WTC11 (cell line): ENCODE measurements around the gene MAP4K4. TPM values are rescaled to one million over a fixed set of nuclear protein-coding genes. Genes with fewer than 3 reads are reported as not detected.

Source experiments
- ATAC-seq: fragments of 200-7000 bp; cut with Tn5 transposase; 2 replicates; pipeline ENCODE4 v1.10.0; 2021; ENCODE audit warnings: mild to moderate bottlenecking, moderate library complexity
- CTCF ChIA-PET: fragments of 300-600 bp; sonication (Branson Sonifier 250); formaldehyde crosslinking; loops from one replicate; lab custom pipeline; 2021; ENCODE audit warnings: antibody characterized with exemption; lab: Charles Lee
- POLR2A ChIA-PET: fragments of 350-600 bp; sonication (Branson Sonifier 250); formaldehyde crosslinking; loops from one replicate; lab custom pipeline; 2021; ENCODE audit warnings: antibody characterized with exemption; lab: Charles Lee
- DNase-seq: peaks from one replicate; pipeline ENCODE4 v3.0.0; 2021; ENCODE audit warnings: low spot score
- H3K27ac Mint-ChIP-seq: 2 replicates; pipeline ENCODE4 v1.8.0; 2021; ENCODE audit warnings: mixed read lengths
- H3K27me3 Mint-ChIP-seq: 2 replicates; pipeline ENCODE4 v1.8.0; 2021; ENCODE audit warnings: low read depth, mild to moderate bottlenecking, moderate library complexity, mixed read lengths
- H3K36me3 Mint-ChIP-seq: 2 replicates; pipeline ENCODE4 v1.8.0; 2021; ENCODE audit warnings: mixed read lengths
- H3K4me1 Mint-ChIP-seq: 2 replicates; pipeline ENCODE4 v1.8.0; 2022; ENCODE audit warnings: mixed read lengths
- H3K4me3 Mint-ChIP-seq: 2 replicates; pipeline ENCODE4 v1.8.0; 2021; ENCODE audit warnings: mild to moderate bottlenecking, moderate library complexity, mixed read lengths
- H3K9me3 Mint-ChIP-seq: 2 replicates; pipeline ENCODE4 v1.8.0; 2021; ENCODE audit warnings: mixed read lengths
- ATF1 ChIP-seq: sonication (generic); formaldehyde crosslinking; IDR thresholded peaks from 2 replicates; pipeline ENCODE4 v1.8.1; 2023; ENCODE audit warnings: mild to moderate bottlenecking, moderate library complexity, missing genetic modification reagents
- CREB1 ChIP-seq: sonication (generic); formaldehyde crosslinking; IDR thresholded peaks from 2 replicates; pipeline ENCODE4 v1.8.0; 2023; ENCODE audit warnings: mild to moderate bottlenecking, missing genetic modification reagents
- ELF4 ChIP-seq: sonication (generic); formaldehyde crosslinking; IDR thresholded peaks from 2 replicates; pipeline ENCODE4 v1.8.1; 2022; ENCODE audit warnings: low read depth, mild to moderate bottlenecking, moderate library complexity, missing genetic modification reagents
- EMX1 ChIP-seq: fragments of 250-450 bp; sonication (Bioruptor Pico); IDR thresholded peaks from 2 replicates; pipeline ENCODE4 v1.8.0; 2021; ENCODE audit warnings: mild to moderate bottlenecking
- ETV6 ChIP-seq: sonication (generic); formaldehyde crosslinking; IDR thresholded peaks from 2 replicates; pipeline ENCODE4 v1.8.1; 2022; ENCODE audit warnings: mild to moderate bottlenecking, missing genetic modification reagents
- FOXK1 ChIP-seq: sonication (generic); formaldehyde crosslinking; IDR thresholded peaks from 2 replicates; pipeline ENCODE4 v1.8.0; 2022; ENCODE audit warnings: mild to moderate bottlenecking, moderate library complexity, missing genetic modification reagents
- JUN ChIP-seq: sonication (generic); formaldehyde crosslinking; IDR thresholded peaks from 2 replicates; pipeline ENCODE4 v1.8.0; 2023; ENCODE audit warnings: mild to moderate bottlenecking, missing genetic modification reagents
- NFATC4 ChIP-seq: fragments of 250-450 bp; sonication (Bioruptor Pico); IDR thresholded peaks from 2 replicates; pipeline ENCODE4 v1.9.0; 2021; ENCODE audit warnings: mild to moderate bottlenecking
- NFE2L1 ChIP-seq: sonication (generic); formaldehyde crosslinking; IDR thresholded peaks from 2 replicates; pipeline ENCODE4 v1.8.1; 2023; ENCODE audit warnings: missing genetic modification reagents
- SMAD4 ChIP-seq: sonication (generic); formaldehyde crosslinking; IDR thresholded peaks from 2 replicates; pipeline ENCODE4 v1.8.0; 2022; ENCODE audit warnings: mild to moderate bottlenecking, missing genetic modification reagents
- TEAD4 ChIP-seq: sonication (generic); formaldehyde crosslinking; IDR thresholded peaks from 2 replicates; pipeline ENCODE4 v1.8.0; 2022; ENCODE audit warnings: mild to moderate bottlenecking, missing genetic modification reagents
- ZNF138 ChIP-seq: sonication (generic); formaldehyde crosslinking; conservative IDR thresholded peaks from 2 replicates; pipeline ENCODE4 v1.8.1; 2022; ENCODE audit warnings: mild to moderate bottlenecking, moderate library complexity, missing genetic modification reagents
- ZNF671 ChIP-seq: fragments of 250-450 bp; sonication (Bioruptor Pico); IDR thresholded peaks from 2 replicates; pipeline ENCODE4 v1.8.0; 2021; ENCODE audit warnings: mild to moderate bottlenecking
- total RNA-seq: library from RNA; stranded (reverse); gene quantifications from 3 replicates; pipeline ENCODE4 v1.2.3, GENCODE V29; 2021
- TF ChIP-seq, protein P1 (sequence below): sonication (generic); formaldehyde crosslinking; IDR thresholded peaks from 2 replicates; pipeline ENCODE4 v1.8.1; 2022; ENCODE audit warnings: mild to moderate bottlenecking, missing genetic modification reagents, moderate library complexity, borderline replicate concordance
- TF ChIP-seq, protein P2 (sequence below): fragments of 250-450 bp; sonication (Bioruptor Pico); IDR thresholded peaks from 2 replicates; pipeline ENCODE4 v1.9.0; 2021; ENCODE audit warnings: mild to moderate bottlenecking
- TF ChIP-seq, protein P3 (sequence below): sonication (generic); formaldehyde crosslinking; IDR thresholded peaks from 2 replicates; pipeline ENCODE4 v1.8.0; 2022; ENCODE audit warnings: mild to moderate bottlenecking, missing genetic modification reagents
- TF ChIP-seq, protein P4 (sequence below): sonication (generic); formaldehyde crosslinking; IDR thresholded peaks from 2 replicates; pipeline ENCODE4 v1.8.0; 2022; ENCODE audit warnings: mild to moderate bottlenecking, missing genetic modification reagents
- TF ChIP-seq, protein P5 (sequence below): sonication (generic); formaldehyde crosslinking; IDR thresholded peaks from 2 replicates; pipeline ENCODE4 v1.8.0; 2023; ENCODE audit warnings: mild to moderate bottlenecking, missing genetic modification reagents
- TF ChIP-seq, protein P6 (sequence below): sonication (generic); formaldehyde crosslinking; IDR thresholded peaks from 2 replicates; pipeline ENCODE4 v1.8.1; 2023; ENCODE audit warnings: mild to moderate bottlenecking, missing genetic modification reagents, moderate library complexity
- TF ChIP-seq, protein P7 (sequence below): sonication (generic); formaldehyde crosslinking; IDR thresholded peaks from 2 replicates; pipeline ENCODE4 v1.8.0; 2023; ENCODE audit warnings: missing genetic modification reagents, mild to moderate bottlenecking, borderline replicate concordance

Gene MAP4K4
- total RNA-seq, 1 experiment from 2014 or later, result 112 TPM

DNA sequence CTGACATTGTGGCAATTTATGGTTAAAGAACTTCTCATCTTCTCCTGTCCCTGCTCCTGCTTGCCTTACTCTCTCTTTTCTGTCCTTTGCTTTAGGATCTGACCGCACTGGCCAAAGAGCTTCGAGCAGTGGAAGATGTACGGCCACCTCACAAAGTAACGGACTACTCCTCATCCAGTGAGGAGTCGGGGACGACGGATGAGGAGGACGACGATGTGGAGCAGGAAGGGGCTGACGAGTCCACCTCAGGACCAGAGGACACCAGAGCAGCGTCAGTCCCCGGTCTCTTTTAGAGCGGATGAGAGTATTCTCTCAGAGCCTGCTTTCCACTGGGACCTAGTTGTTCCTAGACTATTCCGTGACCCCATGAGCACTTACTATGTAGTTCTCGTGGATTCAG is 172.0 kb downstream of the MAP4K4 start:
- peaks cover 24% of the 10 kb centered on the region for H3K4me1 Mint-ChIP-seq

DNA sequence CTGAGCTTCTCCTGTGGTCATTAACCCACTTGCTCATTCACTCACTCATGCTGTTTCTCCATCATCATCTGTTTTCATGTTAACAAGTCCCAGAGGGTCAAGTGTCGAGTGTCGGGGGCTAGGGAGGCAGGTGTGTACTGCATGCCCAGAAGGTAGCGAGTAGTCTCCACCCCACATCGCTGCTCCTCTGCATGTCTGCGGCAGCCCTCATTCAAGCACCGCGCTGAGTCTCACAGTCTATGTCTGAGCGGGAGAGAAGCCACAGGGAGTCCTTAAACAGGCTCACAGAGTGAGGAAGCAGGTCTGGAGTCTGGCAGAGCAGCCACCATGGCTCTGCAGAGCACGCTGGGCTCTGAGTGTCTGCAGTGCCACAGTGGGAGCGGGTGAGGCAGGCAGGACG is 172.9 kb downstream of the MAP4K4 start:
- H3K36me3 Mint-ChIP-seq, result peaks cover 78% of the 10 kb centered on the region
- DNase-seq (no peak), ATAC-seq (peak; percentile 73)
- H3K4me3 Mint-ChIP-seq, result no peak overlapping the region
- H3K27ac Mint-ChIP-seq, result peak overlapping the region; percentile 7; the same call in 1 of the 2 replicates
- H3K27me3 Mint-ChIP-seq, result no peaks in the 10 kb centered on the region
- H3K4me1 Mint-ChIP-seq, result peaks cover 23% of the 10 kb centered on the region
- ChIA-PET POLR2A (no interaction called here), CTCF (interaction anchor here (1.4 to 3.7 kb wide), 3 partner anchors 14 to 528 kb away, joined by 3 to 15 read pairs (median 5); no protein-coding TSS in a partner anchor)
- H3K9me3 Mint-ChIP-seq, result no peaks in the 10 kb centered on the region
- TF ChIP-seq EMX1 (no peak), ZNF671 (CRISPR knock-in tag) (no peak), NFE2L1 (no peak), SMAD4 (CRISPR knock-in tag) (no peak), JUN (no peak), ZNF138 (no peak)
- TF ChIP-seq, protein P1, sequence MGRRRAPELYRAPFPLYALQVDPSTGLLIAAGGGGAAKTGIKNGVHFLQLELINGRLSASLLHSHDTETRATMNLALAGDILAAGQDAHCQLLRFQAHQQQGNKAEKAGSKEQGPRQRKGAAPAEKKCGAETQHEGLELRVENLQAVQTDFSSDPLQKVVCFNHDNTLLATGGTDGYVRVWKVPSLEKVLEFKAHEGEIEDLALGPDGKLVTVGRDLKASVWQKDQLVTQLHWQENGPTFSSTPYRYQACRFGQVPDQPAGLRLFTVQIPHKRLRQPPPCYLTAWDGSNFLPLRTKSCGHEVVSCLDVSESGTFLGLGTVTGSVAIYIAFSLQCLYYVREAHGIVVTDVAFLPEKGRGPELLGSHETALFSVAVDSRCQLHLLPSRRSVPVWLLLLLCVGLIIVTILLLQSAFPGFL (CRISPR knock-in tag), result no peak
- TF ChIP-seq, protein P2, sequence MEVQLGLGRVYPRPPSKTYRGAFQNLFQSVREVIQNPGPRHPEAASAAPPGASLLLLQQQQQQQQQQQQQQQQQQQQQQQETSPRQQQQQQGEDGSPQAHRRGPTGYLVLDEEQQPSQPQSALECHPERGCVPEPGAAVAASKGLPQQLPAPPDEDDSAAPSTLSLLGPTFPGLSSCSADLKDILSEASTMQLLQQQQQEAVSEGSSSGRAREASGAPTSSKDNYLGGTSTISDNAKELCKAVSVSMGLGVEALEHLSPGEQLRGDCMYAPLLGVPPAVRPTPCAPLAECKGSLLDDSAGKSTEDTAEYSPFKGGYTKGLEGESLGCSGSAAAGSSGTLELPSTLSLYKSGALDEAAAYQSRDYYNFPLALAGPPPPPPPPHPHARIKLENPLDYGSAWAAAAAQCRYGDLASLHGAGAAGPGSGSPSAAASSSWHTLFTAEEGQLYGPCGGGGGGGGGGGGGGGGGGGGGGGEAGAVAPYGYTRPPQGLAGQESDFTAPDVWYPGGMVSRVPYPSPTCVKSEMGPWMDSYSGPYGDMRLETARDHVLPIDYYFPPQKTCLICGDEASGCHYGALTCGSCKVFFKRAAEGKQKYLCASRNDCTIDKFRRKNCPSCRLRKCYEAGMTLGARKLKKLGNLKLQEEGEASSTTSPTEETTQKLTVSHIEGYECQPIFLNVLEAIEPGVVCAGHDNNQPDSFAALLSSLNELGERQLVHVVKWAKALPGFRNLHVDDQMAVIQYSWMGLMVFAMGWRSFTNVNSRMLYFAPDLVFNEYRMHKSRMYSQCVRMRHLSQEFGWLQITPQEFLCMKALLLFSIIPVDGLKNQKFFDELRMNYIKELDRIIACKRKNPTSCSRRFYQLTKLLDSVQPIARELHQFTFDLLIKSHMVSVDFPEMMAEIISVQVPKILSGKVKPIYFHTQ (CRISPR knock-in tag), result no peak
- TF ChIP-seq, protein P3, sequence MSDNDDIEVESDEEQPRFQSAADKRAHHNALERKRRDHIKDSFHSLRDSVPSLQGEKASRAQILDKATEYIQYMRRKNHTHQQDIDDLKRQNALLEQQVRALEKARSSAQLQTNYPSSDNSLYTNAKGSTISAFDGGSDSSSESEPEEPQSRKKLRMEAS (CRISPR knock-in tag), result no peak

More for the DNA sequence above, 172.0 kb downstream of the MAP4K4 start:
- ATAC-seq (no peak), DNase-seq (no peak)
- TF ChIP-seq FOXK1 (CRISPR knock-in tag) (no peak), ETV6 (CRISPR knock-in tag) (no peak), CREB1 (CRISPR knock-in tag) (no peak), ATF1 (CRISPR knock-in tag) (no peak), JUN (no peak), NFATC4 (CRISPR knock-in tag) (no peak), TEAD4 (CRISPR knock-in tag) (no peak), ELF4 (CRISPR knock-in tag) (no peak)
- TF ChIP-seq, protein P4, sequence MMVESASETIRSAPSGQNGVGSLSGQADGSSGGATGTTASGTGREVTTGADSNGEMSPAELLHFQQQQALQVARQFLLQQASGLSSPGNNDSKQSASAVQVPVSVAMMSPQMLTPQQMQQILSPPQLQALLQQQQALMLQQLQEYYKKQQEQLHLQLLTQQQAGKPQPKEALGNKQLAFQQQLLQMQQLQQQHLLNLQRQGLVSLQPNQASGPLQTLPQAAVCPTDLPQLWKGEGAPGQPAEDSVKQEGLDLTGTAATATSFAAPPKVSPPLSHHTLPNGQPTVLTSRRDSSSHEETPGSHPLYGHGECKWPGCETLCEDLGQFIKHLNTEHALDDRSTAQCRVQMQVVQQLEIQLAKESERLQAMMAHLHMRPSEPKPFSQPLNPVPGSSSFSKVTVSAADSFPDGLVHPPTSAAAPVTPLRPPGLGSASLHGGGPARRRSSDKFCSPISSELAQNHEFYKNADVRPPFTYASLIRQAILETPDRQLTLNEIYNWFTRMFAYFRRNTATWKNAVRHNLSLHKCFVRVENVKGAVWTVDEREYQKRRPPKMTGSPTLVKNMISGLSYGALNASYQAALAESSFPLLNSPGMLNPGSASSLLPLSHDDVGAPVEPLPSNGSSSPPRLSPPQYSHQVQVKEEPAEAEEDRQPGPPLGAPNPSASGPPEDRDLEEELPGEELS, result no peak
- TF ChIP-seq, protein P5, sequence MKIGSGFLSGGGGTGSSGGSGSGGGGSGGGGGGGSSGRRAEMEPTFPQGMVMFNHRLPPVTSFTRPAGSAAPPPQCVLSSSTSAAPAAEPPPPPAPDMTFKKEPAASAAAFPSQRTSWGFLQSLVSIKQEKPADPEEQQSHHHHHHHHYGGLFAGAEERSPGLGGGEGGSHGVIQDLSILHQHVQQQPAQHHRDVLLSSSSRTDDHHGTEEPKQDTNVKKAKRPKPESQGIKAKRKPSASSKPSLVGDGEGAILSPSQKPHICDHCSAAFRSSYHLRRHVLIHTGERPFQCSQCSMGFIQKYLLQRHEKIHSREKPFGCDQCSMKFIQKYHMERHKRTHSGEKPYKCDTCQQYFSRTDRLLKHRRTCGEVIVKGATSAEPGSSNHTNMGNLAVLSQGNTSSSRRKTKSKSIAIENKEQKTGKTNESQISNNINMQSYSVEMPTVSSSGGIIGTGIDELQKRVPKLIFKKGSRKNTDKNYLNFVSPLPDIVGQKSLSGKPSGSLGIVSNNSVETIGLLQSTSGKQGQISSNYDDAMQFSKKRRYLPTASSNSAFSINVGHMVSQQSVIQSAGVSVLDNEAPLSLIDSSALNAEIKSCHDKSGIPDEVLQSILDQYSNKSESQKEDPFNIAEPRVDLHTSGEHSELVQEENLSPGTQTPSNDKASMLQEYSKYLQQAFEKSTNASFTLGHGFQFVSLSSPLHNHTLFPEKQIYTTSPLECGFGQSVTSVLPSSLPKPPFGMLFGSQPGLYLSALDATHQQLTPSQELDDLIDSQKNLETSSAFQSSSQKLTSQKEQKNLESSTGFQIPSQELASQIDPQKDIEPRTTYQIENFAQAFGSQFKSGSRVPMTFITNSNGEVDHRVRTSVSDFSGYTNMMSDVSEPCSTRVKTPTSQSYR (CRISPR knock-in tag), result no peak
- TF ChIP-seq, protein P6, sequence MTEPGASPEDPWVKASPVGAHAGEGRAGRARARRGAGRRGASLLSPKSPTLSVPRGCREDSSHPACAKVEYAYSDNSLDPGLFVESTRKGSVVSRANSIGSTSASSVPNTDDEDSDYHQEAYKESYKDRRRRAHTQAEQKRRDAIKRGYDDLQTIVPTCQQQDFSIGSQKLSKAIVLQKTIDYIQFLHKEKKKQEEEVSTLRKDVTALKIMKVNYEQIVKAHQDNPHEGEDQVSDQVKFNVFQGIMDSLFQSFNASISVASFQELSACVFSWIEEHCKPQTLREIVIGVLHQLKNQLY, result no peak
- TF ChIP-seq, protein P7, sequence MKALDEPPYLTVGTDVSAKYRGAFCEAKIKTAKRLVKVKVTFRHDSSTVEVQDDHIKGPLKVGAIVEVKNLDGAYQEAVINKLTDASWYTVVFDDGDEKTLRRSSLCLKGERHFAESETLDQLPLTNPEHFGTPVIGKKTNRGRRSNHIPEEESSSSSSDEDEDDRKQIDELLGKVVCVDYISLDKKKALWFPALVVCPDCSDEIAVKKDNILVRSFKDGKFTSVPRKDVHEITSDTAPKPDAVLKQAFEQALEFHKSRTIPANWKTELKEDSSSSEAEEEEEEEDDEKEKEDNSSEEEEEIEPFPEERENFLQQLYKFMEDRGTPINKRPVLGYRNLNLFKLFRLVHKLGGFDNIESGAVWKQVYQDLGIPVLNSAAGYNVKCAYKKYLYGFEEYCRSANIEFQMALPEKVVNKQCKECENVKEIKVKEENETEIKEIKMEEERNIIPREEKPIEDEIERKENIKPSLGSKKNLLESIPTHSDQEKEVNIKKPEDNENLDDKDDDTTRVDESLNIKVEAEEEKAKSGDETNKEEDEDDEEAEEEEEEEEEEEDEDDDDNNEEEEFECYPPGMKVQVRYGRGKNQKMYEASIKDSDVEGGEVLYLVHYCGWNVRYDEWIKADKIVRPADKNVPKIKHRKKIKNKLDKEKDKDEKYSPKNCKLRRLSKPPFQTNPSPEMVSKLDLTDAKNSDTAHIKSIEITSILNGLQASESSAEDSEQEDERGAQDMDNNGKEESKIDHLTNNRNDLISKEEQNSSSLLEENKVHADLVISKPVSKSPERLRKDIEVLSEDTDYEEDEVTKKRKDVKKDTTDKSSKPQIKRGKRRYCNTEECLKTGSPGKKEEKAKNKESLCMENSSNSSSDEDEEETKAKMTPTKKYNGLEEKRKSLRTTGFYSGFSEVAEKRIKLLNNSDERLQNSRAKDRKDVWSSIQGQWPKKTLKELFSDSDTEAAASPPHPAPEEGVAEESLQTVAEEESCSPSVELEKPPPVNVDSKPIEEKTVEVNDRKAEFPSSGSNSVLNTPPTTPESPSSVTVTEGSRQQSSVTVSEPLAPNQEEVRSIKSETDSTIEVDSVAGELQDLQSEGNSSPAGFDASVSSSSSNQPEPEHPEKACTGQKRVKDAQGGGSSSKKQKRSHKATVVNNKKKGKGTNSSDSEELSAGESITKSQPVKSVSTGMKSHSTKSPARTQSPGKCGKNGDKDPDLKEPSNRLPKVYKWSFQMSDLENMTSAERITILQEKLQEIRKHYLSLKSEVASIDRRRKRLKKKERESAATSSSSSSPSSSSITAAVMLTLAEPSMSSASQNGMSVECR (CRISPR knock-in tag), result no peak
- Mint-ChIP-seq H3K27ac (no peak overlapping the region), H3K27me3 (no peaks in the 10 kb centered on the region), H3K4me3 (no peak overlapping the region), H3K9me3 (no peaks in the 10 kb centered on the region), H3K36me3 (peaks cover 78% of the 10 kb centered on the region)
- CTCF ChIA-PET, result interaction anchor here (1.4 to 3.7 kb wide), 3 partner anchors 15 to 527 kb away, joined by 3 to 15 read pairs (median 5); no protein-coding TSS in a partner anchor
- POLR2A ChIA-PET, result no interaction called here
